ENCODE data around the gene GYG2.
"Not testable (repeated sequence)": the region's sequence is repeated elsewhere in the genome, so short reads cannot be mapped to it uniquely, and the experiment has no call there.

Gene GYG2

DNA sequence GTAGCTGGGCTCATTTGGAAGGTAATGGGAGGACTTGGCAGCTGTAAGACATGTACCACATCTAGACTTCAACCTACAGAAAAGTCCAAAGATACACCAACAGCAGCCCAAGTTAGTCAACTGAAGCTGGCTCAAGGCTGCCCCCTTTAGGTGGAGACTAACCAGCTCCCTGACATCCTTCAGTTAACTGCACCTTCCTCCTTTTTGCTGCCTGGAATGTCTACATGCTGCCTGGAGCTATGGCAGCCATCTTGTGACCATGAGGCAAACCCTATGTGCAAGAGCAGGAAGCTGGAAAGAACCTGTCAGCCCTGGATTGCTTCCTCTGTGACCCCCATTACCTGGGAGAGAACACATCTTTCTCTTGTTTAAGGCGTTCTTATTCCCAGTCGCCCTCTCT lies 74.6 kb downstream of the GYG2 start:
- DNase-seq = no peak
- ATAC-seq = no peak

GRCh38 chrX:2907295-2907694 lies 78.6 kb downstream of the GYG2 start:
- ATAC-seq = no peak
- DNase-seq = no peak

DNA sequence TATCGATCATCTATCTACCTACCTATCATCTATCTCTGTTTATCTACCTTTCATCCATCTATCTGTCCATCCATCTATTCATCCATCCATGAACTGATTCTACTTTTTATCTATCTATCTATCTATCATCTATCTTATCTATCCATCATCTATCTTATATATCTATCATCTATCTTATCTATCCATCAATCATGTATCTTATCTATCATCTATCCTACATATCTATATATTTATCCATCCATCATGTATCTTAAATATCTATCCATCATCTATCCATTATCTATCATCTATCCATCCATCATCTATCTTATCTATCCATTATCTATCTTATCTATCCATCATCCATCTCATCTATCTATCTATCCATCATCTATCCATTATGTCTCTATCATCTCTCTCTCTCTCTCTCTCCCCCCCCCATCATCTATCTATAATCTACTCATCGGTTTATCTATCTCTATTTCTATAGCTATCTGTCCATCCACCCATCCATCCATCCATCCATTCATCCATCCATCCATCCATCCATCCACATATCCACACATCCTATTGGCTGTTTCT lies 79.5 kb downstream of the GYG2 start:
- DNase-seq (no peak), ATAC-seq (no peak)

DNA sequence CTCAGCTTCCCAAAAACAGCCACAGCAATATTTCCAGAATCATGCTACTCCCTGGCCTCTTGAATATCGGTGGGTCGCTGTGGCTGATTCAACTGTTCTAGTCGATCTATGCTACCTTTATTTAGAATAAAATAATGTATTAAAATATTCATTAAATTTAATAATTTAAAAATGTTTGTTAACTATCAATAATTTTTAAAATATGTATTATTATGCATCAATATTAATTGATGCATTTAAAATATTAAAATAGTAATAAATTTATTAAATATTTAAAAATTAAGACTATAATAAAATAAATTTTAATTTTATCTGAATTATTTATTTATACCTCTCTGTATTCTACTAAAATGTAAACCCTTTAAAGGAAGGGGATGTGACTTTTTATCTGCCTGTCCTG lies 81.4 kb downstream of the GYG2 start:
- DNase-seq (no peak), ATAC-seq (no peak)

GRCh38 chrX:2913118-2913517 lies 84.4 kb downstream of the GYG2 start:
- ATAC-seq (no peak), DNase-seq (no peak)

- DNase-seq = no peak
- ATAC-seq = no peak
Observed at GRCh38 chrX:2917767-2918166, 89.0 kb downstream of the GYG2 start.

DNA sequence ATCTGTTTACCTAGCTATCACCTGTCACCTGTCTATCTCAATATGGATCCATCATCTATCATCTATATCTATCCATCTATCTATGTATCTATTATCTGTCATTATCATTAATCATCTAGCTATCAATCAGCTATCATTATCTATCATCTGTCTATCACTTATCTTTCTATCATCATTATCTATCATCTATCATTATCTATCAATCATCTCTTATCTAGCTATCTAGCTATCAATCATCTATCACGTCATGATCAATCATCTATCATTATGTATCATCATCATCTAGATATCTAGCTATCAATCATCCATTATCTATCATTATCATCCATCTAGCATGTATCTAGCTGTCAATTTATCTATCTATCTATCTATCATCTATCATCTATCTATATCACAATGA lies 92.5 kb downstream of the GYG2 start:
- ATAC-seq (no peak), DNase-seq (no peak)

- DNase-seq = no peak
- ATAC-seq = no peak
Observed at GRCh38 chrX:2921750-2922149, 93.0 kb downstream of the GYG2 start.

DNA sequence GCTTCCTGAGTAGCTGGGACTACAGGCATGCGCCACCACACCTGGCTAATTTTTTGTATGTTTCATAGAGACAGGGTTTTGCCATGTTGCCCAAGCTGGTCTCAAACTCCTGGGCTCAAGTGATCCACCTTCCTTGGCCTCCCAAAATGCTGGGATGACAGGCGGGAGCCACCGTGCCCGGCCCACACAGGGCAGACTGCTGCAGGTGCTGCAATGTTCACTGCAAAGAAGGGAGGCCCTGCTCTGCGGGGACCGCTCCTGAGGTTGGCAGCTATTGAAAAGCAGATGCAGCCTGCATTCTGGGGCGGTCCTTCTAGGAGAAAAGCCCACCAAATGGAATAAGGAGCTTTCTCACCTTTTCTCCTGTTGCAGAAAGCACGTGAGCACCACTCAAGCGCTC lies 95.4 kb downstream of the GYG2 start:
- no peak for DNase-seq
- ATAC-seq = no peak

GRCh38 chrX:2926255-2926654 lies 97.5 kb downstream of the GYG2 start:
- DNase-seq, ATAC-seq: not testable (repeated sequence)

GRCh38 chrX:2926664-2927275 lies 98.0 kb downstream of the GYG2 start:
- no peak for DNase-seq

GRCh38 chrX:2928191-2928582 lies 99.5 kb downstream of the GYG2 start:
- peak; percentile 3 for DNase-seq
- ATAC-seq = no peak

More at GRCh38 chrX:2926664-2927275, 98.0 kb downstream of the GYG2 start:
- no peak for ATAC-seq

DNA sequence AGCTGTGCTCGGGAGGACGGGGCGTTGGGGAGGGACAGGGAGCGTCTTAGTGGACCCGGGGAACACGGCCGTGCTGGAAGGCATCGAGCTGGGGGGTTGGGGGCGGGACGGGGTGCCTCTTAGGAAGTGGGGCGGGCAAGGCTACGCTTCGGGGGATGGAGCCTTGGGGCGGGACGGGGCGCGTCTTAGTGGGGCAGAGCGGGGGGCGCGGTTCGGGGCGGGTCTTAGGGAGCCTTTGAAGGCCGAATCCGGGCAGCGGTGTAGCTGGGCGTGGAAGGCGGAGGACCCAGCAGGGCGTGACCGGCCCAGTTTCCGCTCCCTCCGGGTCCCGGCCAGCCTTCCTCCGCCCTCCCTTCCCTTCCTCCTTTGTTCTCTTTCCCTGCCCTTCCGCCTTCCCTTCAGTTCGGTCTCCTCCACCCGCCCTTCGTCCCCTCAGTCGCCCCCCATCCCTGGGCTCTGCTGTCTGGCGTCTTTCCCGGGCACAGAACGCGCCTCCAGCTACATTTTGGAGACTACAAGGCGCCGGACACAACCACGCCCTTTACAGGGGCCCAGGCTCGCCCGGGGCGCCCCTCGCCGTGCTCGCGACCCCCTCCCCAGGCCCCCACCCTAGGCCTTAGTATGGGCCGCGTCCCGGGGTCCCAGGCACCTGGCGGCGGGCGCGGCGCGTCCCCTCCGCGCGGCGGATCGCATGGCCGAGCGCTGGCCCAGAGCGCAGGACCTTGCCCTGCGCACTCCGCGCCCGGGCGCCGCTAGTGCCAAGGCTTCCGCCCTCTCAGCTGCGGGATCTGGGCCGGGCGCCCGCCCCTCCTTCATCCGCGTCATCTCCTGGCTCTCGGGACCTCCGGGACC lies 100.1 kb downstream of the GYG2 start, which contains the start of gene ARSD:
ARSD (minus strand) TSS at position 757 of the 852 bp plus-strand sequence; CDS start at position 693, 64 bp downstream.
- DNase-seq (peak; percentile 53), ATAC-seq (peak; percentile 87)

GRCh38 chrX:2931155-2931554 lies 102.4 kb downstream of the GYG2 start:
- DNase-seq = no peak
- no peak for ATAC-seq

DNA sequence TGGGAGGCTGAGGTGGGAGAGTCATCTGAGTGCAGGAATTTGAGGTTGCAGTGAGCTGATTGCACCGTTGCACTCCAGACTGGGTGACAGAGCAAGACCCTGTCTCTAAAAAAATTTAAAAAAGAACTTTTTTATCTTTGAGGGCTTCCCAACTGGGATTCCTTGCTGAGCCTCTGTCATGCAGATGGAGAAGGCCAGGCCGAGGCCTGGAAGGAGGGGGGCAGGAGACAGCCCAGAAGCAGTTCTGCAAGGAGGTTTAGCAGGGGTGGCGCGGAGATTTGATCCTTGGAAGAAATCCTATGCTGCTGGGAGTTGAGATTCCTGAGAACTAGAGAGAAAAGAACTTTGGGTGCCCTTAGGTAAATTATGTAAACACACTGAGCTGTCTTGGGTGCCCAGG lies 102.9 kb downstream of the GYG2 start:
- ATAC-seq = no peak
- DNase-seq = no peak
